NCI-H2171 (cell line): ENCODE measurements around the gene HGF.
"Not testable (repeated sequence)": the region's sequence is repeated elsewhere in the genome, so short reads cannot be mapped to it uniquely, and the experiment has no call there.

ENCODE experiments used
- DNase-seq: peaks from one replicate; lab custom pipeline; 2025; lab: John Stamatoyannopoulos, UW

The HGF gene

DNA sequence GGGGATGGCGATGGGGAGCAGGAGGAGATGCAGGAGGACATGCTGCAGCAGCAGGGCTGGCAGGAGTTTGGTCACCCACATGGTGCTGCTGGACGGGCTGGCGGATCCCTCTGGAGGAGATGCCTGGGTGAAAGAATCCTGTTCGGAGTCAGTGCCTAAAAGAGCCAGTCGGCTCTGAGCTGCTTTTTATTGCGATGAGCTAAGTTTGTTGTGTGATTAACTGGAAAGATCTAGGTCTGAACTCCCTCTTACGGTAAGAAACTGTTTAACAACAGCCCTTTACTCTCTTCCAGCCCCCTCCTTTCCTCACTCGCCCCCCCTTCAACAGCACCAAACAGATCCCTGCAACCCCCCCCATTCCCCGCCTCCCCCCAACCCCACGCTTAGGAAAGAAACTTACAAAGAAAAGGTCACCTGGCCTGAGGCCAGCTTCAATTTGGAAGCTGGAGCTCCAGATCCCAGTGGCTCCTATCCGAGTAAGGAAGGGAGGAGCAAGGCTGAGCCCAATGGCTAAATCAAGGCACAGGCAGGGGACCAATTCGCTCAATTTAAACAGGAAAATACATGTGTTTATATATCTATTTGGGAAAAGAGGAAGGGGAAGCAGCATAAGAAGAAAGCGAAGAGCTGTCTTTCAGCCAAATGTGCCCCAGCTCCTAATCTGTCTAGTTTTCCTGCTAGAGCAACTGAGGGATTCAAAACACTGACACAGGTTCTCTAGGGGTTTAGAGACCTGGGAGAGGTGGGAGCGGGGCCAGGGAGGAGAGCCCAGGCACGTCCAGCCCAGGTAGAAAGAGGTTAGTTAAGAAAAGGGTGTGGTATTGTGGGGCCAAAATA is at the start of gene HGF:
TSS of gene HGF (minus strand) at position 157 of the 837 bp plus-strand sequence. CDS start at position 81, 76 bp downstream.
- no peak for DNase-seq

GRCh38 chr7:81816312-81816711 is 46.5 kb upstream of the HGF start:
- DNase-seq, result no peak

- peak; percentile 22 for DNase-seq
These were observed 43.1 kb upstream of the HGF start for GRCh38 chr7:81812866-81813476.

DNA sequence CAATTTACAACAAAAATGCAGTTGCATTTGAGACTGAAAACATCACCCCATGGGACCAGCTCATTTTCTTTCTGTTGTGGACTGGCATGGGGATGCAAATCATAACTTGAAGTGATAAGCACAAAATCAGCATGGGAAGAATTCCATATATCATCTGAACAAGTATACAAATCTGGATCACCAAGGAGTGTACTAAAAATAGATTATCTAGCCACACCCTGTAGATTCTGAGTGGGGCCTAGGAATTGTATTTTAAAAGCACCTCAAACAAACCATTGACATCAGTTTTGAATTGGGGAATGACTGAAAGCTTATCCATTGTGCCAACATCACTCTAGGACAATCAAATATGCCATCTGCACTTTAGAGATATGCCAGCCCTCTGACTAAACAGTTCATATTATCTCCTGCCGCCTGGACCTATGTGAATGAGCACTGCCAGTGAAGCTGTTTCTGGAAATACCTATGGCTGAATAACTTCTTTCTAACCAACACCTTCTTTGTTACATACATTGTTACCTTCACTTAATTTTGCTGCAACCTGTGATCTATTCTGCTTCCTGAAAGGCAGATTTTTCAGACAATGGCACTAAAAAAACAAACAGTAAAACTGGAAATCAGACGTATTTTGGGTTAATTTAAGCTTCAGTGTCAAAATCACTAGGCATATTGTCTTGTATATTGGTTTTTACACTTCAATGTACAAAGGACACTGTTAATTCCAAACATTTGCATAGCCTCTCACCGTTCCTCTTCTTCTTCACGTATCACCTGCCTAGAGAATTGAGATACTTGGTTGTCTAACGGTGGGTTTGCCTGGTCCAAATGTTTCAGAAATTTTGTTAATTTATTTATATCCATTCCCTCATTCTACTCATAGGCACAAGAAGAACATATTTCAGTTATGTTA is 42.4 kb upstream of the HGF start:
- no peak for DNase-seq

DNA sequence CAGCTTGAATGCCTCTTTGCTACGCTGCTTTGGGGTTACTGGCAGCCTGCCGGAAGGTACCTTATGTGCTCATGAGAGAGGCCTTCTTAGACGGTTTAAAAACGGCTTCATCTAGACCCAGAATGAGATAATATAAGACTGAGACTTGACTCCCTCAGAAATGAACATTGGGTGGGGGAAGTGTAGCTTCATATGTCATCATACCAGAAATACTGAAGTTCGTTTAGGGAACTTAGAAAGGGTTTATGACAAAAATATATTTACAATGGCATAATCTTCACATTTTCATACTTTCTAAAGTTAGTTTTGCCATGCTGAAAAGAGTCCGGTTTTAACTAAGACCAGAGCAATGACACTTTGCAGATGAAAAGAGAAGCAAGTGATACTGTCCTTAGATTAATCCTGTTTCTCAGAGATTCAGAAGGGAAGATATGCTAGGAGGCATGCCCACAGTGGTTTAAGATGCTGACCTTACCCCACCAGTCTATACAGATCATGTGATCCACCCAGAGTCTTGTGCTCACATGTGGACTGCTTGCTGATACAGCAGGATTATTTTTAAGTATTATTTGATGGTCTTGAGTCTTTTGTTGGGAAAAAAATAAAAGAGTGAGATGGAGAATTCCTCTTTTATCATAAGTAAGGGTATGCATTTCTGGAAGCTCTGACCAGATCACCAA is 40.8 kb upstream of the HGF start:
- DNase-seq, result no peak

- DNase-seq, result not testable (repeated sequence)
These were observed 38.5 kb upstream of the HGF start for GRCh38 chr7:81808310-81808709.

GRCh38 chr7:81803267-81803666 is 33.4 kb upstream of the HGF start:
- no peak for DNase-seq

GRCh38 chr7:81802251-81802650 is 32.4 kb upstream of the HGF start:
- no peak for DNase-seq

GRCh38 chr7:81801532-81801931 is 31.7 kb upstream of the HGF start:
- no peak for DNase-seq

DNA sequence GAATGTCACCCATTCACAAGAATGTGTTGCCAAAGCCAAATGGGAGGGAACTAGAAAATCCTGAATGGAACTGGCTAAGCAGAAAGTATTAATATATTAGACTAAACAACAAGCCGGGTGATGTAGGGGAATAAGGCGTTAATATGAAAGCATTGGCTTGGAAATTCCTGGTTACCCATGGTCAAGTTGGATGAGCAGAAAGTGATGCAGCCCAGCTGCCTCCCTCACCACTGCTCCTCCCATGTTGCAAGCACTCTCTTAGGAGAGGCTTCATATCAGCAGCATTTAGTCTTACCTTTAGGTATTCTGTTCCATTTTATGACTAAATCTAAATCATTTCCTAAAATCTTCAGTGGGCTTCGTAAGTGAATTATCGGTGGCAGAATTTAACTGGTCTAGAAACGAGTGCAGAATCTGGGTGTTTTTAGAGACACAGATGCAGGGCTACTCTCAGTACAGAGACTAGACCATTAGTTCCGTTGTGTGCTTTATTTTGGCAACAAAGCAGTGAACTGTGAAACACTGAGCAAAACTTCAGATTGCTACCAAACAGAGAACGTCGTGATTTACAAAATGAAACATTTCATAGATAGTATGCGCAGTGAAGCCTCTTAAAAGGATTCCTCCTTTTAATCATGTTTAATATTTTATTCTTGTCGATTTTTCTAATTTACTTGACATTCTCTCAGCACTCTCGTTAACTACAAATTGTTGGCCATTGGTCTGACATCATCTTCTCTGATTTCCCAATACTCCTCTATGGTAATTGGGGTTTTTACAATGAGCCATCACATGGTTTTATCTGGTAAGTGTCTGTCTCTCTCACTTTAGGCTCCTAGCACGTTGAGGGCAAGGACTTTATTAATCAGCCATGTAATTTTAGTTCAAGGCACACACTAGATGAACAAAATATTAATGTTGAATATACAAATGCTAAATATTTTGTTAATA is 22.0 kb upstream of the HGF start:
- no peak for DNase-seq

GRCh38 chr7:81790686-81791085 is 20.8 kb upstream of the HGF start:
- DNase-seq, result no peak

GRCh38 chr7:81790120-81790500 is 20.3 kb upstream of the HGF start:
- no peak for DNase-seq

DNA sequence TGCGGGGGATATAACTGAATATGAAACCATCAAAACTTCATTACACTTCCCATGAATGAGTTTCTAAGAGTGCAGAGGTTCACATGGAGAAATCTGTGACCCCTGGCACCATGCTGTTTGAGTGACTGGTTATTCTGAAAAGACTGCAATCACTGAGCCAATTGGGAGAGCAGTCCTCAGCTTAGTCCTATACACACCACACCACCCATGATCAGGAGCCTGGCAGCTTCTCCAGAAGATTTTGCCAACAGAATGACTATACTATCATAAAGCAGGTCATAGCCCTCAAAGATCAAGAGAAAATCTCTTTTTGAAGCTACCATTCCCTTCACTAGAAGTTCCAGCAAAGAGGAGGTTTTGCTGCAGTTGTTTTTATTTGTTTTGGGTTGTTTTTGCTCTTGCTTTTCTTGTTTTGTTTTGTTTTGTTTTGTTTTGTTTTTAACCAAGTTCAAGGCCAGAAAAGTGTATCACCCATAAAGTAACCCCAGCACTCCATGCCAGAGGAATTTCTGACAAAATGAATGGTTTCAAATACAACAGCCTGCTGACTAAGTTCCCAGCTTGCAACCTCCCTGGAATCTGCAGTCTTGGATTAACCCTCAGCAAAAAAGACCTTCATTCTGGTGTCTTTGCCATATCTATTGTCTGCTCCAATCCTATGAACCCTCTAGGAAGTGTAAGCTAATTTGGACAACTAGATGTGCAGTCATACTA is 19.7 kb upstream of the HGF start:
- DNase-seq, result no peak

- DNase-seq, result no peak
These were observed 18.4 kb upstream of the HGF start for GRCh38 chr7:81788246-81788645.

- no peak for DNase-seq
These were observed 14.0 kb upstream of the HGF start for GRCh38 chr7:81783818-81784217.

GRCh38 chr7:81780914-81781693 is 11.3 kb upstream of the HGF start:
- DNase-seq, result no peak

DNA sequence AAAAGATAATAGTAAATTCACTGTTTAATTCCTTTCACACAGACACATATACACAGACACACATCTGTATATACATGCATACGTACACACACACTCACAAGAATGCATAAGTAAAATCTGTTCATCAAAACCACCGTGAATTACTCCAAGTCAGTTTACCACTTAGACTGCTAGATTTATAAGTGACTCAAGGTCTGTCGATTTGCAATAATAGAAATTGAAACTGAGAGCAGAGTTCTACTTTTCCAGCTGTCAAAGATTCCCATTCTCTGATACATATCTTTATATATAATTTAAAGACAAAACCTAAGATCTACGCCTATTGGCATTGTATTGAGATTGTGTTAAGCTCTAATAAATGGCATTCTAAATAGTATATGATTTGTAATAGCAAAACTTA is 9.9 kb upstream of the HGF start:
- DNase-seq, result no peak

DNA sequence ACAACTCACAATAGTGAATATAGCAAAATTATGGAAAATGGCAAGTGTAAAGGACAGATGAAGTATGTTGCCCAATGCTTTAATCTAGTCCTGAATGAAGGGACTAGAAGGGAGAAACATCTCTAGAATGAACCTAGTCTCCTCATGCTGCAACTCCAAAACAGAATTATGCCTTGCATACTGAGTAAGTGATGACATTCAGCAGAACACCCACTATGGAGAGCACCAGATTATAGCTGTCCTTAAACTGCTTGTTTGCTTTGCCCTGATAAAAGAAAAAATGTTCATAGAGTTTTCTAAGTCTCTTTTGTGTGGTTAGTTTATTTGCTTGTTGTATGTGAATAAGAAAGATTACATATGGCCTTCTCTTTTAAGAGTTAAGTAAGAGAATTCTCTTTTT is 7.8 kb upstream of the HGF start:
- no peak for DNase-seq

- no peak for DNase-seq
These were observed 7.2 kb upstream of the HGF start for GRCh38 chr7:81776948-81777630.
